Measurements from ENCODE around the gene PTPRT.

DNA sequence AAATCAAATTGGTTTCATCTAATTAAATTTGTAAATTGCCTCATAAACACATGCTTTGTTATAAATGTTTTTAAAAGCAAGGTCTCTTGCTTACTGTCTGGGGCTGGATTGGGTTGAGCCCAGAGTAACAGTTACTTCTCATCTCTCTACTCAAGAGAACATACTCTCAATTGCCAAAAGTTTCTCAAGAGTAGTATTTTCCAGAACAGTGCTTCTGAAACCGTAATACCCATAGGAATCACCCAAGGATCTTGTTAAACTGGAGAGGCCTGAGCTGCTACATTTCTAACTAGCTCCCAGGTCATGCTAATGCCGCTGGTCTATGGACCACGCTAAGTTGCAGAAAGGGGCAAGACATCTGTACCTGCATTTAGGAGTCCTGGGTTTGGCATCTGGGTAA is 744.9 kb downstream of the PTPRT start:
- TF ChIP-seq, protein P1, sequence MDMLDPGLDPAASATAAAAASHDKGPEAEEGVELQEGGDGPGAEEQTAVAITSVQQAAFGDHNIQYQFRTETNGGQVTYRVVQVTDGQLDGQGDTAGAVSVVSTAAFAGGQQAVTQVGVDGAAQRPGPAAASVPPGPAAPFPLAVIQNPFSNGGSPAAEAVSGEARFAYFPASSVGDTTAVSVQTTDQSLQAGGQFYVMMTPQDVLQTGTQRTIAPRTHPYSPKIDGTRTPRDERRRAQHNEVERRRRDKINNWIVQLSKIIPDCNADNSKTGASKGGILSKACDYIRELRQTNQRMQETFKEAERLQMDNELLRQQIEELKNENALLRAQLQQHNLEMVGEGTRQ (IDR thresholded peaks at IDR 0.05): no peak
- TF ChIP-seq EP300 (IDR thresholded peaks at IDR 0.05) (no peak), BHLHE40 (IDR thresholded peaks at IDR 0.05; ENCODE audit: low read depth, low read length) (no peak), MAFK (IDR thresholded peaks at IDR 0.05; ENCODE audit: partially characterized antibody) (no peak), JUNB (IDR thresholded peaks at IDR 0.05) (no peak), EHF (CRISPR knock-in tag; IDR thresholded peaks at IDR 0.05) (no peak), POLR2A (IDR thresholded peaks at IDR 0.05; ENCODE audit: low read length) (no peak)
- TF ChIP-seq, protein P2, sequence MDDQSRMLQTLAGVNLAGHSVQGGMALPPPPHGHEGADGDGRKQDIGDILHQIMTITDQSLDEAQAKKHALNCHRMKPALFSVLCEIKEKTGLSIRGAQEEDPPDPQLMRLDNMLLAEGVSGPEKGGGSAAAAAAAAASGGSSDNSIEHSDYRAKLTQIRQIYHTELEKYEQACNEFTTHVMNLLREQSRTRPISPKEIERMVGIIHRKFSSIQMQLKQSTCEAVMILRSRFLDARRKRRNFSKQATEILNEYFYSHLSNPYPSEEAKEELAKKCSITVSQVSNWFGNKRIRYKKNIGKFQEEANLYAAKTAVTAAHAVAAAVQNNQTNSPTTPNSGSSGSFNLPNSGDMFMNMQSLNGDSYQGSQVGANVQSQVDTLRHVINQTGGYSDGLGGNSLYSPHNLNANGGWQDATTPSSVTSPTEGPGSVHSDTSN (IDR thresholded peaks at IDR 0.05): no peak
- TF ChIP-seq, protein P3, sequence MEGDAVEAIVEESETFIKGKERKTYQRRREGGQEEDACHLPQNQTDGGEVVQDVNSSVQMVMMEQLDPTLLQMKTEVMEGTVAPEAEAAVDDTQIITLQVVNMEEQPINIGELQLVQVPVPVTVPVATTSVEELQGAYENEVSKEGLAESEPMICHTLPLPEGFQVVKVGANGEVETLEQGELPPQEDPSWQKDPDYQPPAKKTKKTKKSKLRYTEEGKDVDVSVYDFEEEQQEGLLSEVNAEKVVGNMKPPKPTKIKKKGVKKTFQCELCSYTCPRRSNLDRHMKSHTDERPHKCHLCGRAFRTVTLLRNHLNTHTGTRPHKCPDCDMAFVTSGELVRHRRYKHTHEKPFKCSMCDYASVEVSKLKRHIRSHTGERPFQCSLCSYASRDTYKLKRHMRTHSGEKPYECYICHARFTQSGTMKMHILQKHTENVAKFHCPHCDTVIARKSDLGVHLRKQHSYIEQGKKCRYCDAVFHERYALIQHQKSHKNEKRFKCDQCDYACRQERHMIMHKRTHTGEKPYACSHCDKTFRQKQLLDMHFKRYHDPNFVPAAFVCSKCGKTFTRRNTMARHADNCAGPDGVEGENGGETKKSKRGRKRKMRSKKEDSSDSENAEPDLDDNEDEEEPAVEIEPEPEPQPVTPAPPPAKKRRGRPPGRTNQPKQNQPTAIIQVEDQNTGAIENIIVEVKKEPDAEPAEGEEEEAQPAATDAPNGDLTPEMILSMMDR (IDR thresholded peaks at IDR 0.05): no peak
- TF ChIP-seq, protein P4, sequence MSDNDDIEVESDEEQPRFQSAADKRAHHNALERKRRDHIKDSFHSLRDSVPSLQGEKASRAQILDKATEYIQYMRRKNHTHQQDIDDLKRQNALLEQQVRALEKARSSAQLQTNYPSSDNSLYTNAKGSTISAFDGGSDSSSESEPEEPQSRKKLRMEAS (IDR thresholded peaks at IDR 0.05): no peak

Data from A549 (cell line).